K562 (cell line): ENCODE measurements around the gene CARM1. TPM values are rescaled to one million over a fixed set of nuclear protein-coding genes. Genes with fewer than 3 reads are reported as not detected.

Experiments
- CHD4 ChIP-seq: fragments of 200-600 bp; sonication (generic); IDR thresholded peaks from 3 replicates; pipeline ENCODE4 v1.6.1; 2012; ENCODE audit warnings: low read depth, mild to moderate bottlenecking, mixed read lengths, low read length, inconsistent platforms; ENCODE audit not compliant: insufficient read depth, insufficient replicate concordance, poor library complexity, severe bottlenecking
- CREB1 ChIP-seq, 2 experiments: sonication (generic) in 1 of 2; formaldehyde crosslinking in 1 of 2; IDR thresholded peaks; 2 replicates each; pipeline versions ENCODE4 v1.6.1 to v1.8.0; 2012 to 2022; ENCODE audit warnings: inconsistent platforms in 1 of 2, mild to moderate bottlenecking in 1 of 2, missing genetic modification reagents in 1 of 2, moderate library complexity in 1 of 2
- HDGF ChIP-seq: fragments of 450-650 bp; IDR thresholded peaks from 2 replicates; pipeline ENCODE4 v1.6.1; 2016
- KDM1A ChIP-seq, 2 experiments: fragments of 450-650 bp; IDR thresholded peaks; 2 replicates each; pipeline ENCODE4 v1.6.1; 2016; ENCODE audit warnings: mild to moderate bottlenecking in 2 of 2
- NCOA4 ChIP-seq: fragments of 450-650 bp; IDR thresholded peaks from 2 replicates; pipeline ENCODE4 v1.6.1; 2018; ENCODE audit warnings: mild to moderate bottlenecking; ENCODE audit not compliant: partially characterized antibody
- NR3C1 ChIP-seq: sonication (generic); formaldehyde crosslinking; IDR thresholded peaks from 2 replicates; pipeline ENCODE4 v1.8.1; 2022; ENCODE audit warnings: missing genetic modification reagents
- ZBTB7A ChIP-seq: IDR thresholded peaks from 2 replicates; pipeline ENCODE4 v1.6.1; 2011; ENCODE audit warnings: low read depth, mild to moderate bottlenecking, low read length, moderate library complexity, borderline replicate concordance; ENCODE audit not compliant: control insufficient read depth
- ZNF311 ChIP-seq: fragments of 250-450 bp; sonication (Bioruptor Pico); IDR thresholded peaks from 2 replicates; pipeline ENCODE4 v1.4.0; 2020; ENCODE audit warnings: mild to moderate bottlenecking, moderate library complexity
- ZNF79 ChIP-seq: fragments of 250-450 bp; sonication (Bioruptor Pico); IDR thresholded peaks from 2 replicates; pipeline ENCODE4 v1.4.0; 2020; ENCODE audit warnings: low read depth, mild to moderate bottlenecking, moderate library complexity
- polyA plus RNA-seq, 8 experiments: library from polyadenylated mRNA; depleted of rRNA in 4 of 8; stranded (reverse) in 5 of 8; unstranded in 3 of 8; fragments of >200 nt; fragmentation: Nextera tagmentation in 2 of 8; fragmentation: Illumina TruSeq in 1 of 8; extraction: Ambion mirVana in 2 of 8; extraction: Trizol in 1 of 8; gene quantifications; 2 replicates each; pipeline versions ENCODE4 v1.2.1 to v1.2.3, GENCODE V29; 2011 to 2014; ENCODE audit warnings: inconsistent platforms in 1 of 8, missing spikeins in 1 of 8
- total RNA-seq, 7 experiments: library from RNA; depleted of rRNA in 6 of 7; stranded (reverse); fragments of >200 nt in 6 of 7; fragmentation: Illumina TruSeq in 2 of 7; extraction: Trizol in 2 of 7; gene quantifications; 2 replicates each; pipeline versions ENCODE4 v1.2.1 to v1.2.3, GENCODE V29; 2011 to 2021; ENCODE audit warnings: low replicate concordance in 1 of 7
- TF ChIP-seq, protein P1 (sequence below): fragments of 200-600 bp; sonication (generic); IDR thresholded peaks from one replicate; pipeline ENCODE4 v1.6.1; 2012; ENCODE audit warnings: mild to moderate bottlenecking, low read depth, low read length, inconsistent platforms
- TF ChIP-seq, protein P2 (sequence below): fragments of 250-450 bp; sonication (Bioruptor Pico); IDR thresholded peaks from 2 replicates; pipeline ENCODE4 v1.4.0; 2020; ENCODE audit warnings: mild to moderate bottlenecking, moderate library complexity, borderline replicate concordance
- TF ChIP-seq, protein P3 (sequence below): fragments of 450-650 bp; formaldehyde crosslinking; IDR thresholded peaks from 2 replicates; pipeline ENCODE4 v1.4.0; 2022; ENCODE audit warnings: missing genetic modification characterization

The CARM1 gene
- total and polyA plus RNA-seq, 9 of the 15 experiments (the other 6 are each of a cell fraction or from before 2014, with no cell fraction given) = 0.36 to 86.0 (median 29.7) TPM

DNA sequence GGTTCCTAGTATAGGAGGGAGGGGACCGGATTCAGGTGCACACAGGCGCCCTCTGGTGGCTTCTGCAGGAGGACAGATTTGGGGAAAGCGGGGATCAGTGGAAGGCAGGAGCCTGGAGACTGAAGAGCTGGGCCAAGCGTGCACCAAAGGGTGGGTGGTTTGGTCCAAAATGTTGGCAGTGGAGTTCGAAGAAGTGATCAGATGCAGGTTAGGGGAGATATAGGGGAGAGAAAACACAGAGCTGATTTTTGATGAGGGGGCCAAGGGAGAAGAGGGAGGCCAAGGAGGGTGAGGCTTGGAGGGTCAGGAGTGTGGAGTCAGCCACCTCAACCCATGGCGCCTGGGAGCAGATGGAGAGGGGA, 6.8 kb upstream of the CARM1 start (continued):
- TF ChIP-seq, protein P1, sequence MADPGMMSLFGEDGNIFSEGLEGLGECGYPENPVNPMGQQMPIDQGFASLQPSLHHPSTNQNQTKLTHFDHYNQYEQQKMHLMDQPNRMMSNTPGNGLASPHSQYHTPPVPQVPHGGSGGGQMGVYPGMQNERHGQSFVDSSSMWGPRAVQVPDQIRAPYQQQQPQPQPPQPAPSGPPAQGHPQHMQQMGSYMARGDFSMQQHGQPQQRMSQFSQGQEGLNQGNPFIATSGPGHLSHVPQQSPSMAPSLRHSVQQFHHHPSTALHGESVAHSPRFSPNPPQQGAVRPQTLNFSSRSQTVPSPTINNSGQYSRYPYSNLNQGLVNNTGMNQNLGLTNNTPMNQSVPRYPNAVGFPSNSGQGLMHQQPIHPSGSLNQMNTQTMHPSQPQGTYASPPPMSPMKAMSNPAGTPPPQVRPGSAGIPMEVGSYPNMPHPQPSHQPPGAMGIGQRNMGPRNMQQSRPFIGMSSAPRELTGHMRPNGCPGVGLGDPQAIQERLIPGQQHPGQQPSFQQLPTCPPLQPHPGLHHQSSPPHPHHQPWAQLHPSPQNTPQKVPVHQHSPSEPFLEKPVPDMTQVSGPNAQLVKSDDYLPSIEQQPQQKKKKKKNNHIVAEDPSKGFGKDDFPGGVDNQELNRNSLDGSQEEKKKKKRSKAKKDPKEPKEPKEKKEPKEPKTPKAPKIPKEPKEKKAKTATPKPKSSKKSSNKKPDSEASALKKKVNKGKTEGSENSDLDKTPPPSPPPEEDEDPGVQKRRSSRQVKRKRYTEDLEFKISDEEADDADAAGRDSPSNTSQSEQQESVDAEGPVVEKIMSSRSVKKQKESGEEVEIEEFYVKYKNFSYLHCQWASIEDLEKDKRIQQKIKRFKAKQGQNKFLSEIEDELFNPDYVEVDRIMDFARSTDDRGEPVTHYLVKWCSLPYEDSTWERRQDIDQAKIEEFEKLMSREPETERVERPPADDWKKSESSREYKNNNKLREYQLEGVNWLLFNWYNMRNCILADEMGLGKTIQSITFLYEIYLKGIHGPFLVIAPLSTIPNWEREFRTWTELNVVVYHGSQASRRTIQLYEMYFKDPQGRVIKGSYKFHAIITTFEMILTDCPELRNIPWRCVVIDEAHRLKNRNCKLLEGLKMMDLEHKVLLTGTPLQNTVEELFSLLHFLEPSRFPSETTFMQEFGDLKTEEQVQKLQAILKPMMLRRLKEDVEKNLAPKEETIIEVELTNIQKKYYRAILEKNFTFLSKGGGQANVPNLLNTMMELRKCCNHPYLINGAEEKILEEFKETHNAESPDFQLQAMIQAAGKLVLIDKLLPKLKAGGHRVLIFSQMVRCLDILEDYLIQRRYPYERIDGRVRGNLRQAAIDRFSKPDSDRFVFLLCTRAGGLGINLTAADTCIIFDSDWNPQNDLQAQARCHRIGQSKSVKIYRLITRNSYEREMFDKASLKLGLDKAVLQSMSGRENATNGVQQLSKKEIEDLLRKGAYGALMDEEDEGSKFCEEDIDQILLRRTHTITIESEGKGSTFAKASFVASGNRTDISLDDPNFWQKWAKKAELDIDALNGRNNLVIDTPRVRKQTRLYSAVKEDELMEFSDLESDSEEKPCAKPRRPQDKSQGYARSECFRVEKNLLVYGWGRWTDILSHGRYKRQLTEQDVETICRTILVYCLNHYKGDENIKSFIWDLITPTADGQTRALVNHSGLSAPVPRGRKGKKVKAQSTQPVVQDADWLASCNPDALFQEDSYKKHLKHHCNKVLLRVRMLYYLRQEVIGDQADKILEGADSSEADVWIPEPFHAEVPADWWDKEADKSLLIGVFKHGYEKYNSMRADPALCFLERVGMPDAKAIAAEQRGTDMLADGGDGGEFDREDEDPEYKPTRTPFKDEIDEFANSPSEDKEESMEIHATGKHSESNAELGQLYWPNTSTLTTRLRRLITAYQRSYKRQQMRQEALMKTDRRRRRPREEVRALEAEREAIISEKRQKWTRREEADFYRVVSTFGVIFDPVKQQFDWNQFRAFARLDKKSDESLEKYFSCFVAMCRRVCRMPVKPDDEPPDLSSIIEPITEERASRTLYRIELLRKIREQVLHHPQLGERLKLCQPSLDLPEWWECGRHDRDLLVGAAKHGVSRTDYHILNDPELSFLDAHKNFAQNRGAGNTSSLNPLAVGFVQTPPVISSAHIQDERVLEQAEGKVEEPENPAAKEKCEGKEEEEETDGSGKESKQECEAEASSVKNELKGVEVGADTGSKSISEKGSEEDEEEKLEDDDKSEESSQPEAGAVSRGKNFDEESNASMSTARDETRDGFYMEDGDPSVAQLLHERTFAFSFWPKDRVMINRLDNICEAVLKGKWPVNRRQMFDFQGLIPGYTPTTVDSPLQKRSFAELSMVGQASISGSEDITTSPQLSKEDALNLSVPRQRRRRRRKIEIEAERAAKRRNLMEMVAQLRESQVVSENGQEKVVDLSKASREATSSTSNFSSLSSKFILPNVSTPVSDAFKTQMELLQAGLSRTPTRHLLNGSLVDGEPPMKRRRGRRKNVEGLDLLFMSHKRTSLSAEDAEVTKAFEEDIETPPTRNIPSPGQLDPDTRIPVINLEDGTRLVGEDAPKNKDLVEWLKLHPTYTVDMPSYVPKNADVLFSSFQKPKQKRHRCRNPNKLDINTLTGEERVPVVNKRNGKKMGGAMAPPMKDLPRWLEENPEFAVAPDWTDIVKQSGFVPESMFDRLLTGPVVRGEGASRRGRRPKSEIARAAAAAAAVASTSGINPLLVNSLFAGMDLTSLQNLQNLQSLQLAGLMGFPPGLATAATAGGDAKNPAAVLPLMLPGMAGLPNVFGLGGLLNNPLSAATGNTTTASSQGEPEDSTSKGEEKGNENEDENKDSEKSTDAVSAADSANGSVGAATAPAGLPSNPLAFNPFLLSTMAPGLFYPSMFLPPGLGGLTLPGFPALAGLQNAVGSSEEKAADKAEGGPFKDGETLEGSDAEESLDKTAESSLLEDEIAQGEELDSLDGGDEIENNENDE = no peak
- TF ChIP-seq NCOA4 (no peak), CREB1 (IDR thresholded peaks at IDR 0.05) (no peak), CREB1 (CRISPR knock-in tag; IDR thresholded peaks at IDR 0.05) (0 out of 2 replicates have a peak, but pooled peaks have one; percentile 23), HDGF (peak; percentile 65; the same call in 1 of the 2 replicates), ZNF79 (CRISPR knock-in tag) (no peak), ZBTB7A (0 out of 2 replicates have a peak, but pooled peaks have one; percentile 20), NR3C1 (CRISPR knock-in tag) (no peak), ZNF311 (CRISPR knock-in tag) (no peak), KDM1A (IDR thresholded peaks at IDR 0.05) (0 out of 4 replicates have a peak, but pooled peaks of 1 of the 2 experiments have one; percentile 7), CHD4 (no peak)
- TF ChIP-seq, protein P2, sequence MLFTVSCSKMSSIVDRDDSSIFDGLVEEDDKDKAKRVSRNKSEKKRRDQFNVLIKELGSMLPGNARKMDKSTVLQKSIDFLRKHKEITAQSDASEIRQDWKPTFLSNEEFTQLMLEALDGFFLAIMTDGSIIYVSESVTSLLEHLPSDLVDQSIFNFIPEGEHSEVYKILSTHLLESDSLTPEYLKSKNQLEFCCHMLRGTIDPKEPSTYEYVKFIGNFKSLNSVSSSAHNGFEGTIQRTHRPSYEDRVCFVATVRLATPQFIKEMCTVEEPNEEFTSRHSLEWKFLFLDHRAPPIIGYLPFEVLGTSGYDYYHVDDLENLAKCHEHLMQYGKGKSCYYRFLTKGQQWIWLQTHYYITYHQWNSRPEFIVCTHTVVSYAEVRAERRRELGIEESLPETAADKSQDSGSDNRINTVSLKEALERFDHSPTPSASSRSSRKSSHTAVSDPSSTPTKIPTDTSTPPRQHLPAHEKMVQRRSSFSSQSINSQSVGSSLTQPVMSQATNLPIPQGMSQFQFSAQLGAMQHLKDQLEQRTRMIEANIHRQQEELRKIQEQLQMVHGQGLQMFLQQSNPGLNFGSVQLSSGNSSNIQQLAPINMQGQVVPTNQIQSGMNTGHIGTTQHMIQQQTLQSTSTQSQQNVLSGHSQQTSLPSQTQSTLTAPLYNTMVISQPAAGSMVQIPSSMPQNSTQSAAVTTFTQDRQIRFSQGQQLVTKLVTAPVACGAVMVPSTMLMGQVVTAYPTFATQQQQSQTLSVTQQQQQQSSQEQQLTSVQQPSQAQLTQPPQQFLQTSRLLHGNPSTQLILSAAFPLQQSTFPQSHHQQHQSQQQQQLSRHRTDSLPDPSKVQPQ (CRISPR knock-in tag) = no peak
- TF ChIP-seq, protein P3, sequence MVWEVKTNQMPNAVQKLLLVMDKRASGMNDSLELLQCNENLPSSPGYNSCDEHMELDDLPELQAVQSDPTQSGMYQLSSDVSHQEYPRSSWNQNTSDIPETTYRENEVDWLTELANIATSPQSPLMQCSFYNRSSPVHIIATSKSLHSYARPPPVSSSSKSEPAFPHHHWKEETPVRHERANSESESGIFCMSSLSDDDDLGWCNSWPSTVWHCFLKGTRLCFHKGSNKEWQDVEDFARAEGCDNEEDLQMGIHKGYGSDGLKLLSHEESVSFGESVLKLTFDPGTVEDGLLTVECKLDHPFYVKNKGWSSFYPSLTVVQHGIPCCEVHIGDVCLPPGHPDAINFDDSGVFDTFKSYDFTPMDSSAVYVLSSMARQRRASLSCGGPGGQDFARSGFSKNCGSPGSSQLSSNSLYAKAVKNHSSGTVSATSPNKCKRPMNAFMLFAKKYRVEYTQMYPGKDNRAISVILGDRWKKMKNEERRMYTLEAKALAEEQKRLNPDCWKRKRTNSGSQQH = peak; percentile 62; the same call in 1 of the 2 replicates
